Left forelimb (tissue), 1 donor: ENCODE results near the gene HSD17B11.
"Not testable (repeated sequence)": the region's sequence is repeated elsewhere in the genome, so short reads cannot be mapped to it uniquely, and the experiment has no call there.

Experiments
- DNase-seq: peaks from one replicate; pipeline ENCODE4 v3.0.0-alpha.2; 2018; ENCODE audit warnings: low spot score

The HSD17B11 gene

GRCh38 chr4:87305562-87305961, 85.4 kb downstream of the HSD17B11 start:
- no peak for DNase-seq

- no peak for DNase-seq
Measured at GRCh38 chr4:87304745-87305432, 86.1 kb downstream of the HSD17B11 start.

GRCh38 chr4:87299898-87300297, 91.1 kb downstream of the HSD17B11 start:
- DNase-seq = no peak

- no peak for DNase-seq
Measured at GRCh38 chr4:87298362-87298761, 92.6 kb downstream of the HSD17B11 start.

GRCh38 chr4:87294911-87295310, 96.1 kb downstream of the HSD17B11 start:
- DNase-seq = not testable (repeated sequence)

DNA sequence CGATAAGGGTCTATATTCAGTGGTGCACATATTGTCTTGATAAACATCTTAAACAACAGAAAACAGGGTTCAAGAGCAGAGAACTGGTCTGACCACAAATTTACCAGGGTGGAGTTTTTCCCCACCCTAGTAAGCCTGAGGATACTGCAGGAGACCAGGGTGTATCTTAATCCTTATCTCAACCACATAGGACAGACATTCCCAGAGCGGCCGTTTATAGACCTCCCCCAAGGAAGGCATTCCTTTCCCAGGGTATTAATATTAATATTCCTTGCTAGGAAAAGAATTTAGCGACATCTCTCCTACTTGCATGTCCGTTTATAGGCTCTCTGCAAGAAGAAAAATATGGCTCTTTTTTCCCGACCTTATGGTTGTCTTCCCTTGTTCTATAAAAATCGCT, 97.1 kb downstream of the HSD17B11 start:
- DNase-seq = not testable (repeated sequence)

- DNase-seq = no peak
Measured at GRCh38 chr4:87286970-87287369, 104.0 kb downstream of the HSD17B11 start.
